ENCODE results near the gene PDZRN3.

GRCh38 chr3:73350996-73351395 is 273.7 kb downstream of the PDZRN3 start:
- no peak for TF ChIP-seq POLR2AphosphoS5 (IDR thresholded peaks at IDR 0.05; ENCODE audit: low read depth)
- TF ChIP-seq SPI1 (IDR thresholded peaks at IDR 0.05; ENCODE audit: borderline replicate concordance, low read depth), result no peak
- no peak for TF ChIP-seq CTCF (IDR thresholded peaks at IDR 0.05; ENCODE audit: insufficient read depth, low read length)
